ENCODE results near the gene KRTAP29-1. TPM values are rescaled to one million over a fixed set of nuclear protein-coding genes. Genes with fewer than 3 reads are reported as not detected.

KRTAP29-1 gene
- total and polyA plus RNA-seq, 2 experiments from 2014 or later = not detected

DNA sequence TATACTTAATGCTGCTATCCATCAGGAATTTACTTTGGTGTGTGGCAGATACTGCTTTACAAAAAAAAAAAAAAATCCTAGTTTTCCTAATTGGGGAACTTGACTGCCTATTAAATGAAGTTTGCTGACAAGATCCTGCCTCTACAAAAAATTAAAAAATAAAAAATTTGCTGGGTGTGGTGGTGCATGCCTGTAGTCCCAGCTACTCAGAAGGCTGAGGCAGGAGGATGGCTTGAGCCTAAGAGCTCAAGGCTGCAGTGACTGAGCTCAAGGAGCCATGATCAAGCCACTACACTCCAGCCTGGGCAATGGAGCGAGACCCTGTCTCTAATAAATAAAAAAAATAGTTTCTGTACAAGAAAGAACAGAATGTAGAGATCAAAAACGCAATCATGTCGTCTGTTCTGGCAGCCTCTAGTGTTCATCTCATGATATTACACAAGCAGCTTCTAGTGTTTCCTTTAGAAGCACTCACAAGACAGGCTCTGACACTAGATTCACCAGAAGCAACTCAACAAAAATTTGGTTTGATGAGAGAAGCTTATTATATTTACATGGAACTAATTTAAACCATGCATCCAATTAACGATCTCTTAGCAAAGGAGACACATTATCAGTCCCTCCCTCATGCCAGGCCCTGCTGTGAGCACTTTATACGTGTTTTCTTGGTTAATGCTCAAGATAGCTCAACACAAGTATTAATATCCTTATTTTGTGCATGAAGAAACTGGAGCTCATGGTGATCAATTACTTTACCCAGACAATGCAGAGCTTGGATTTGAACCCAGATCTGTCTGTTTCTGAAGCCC, 19.6 kb upstream of the KRTAP29-1 start:
- no peak overlapping the region for H2AFZ ChIP-seq
- TF ChIP-seq CTCF (conservative IDR thresholded peaks at IDR 0.05; ENCODE audit: low read depth in 2 of 2) (peak; percentile 61 to 72), JUNB (IDR thresholded peaks at IDR 0.05; ENCODE audit: unreplicated experiment) (no peak)
- DNase-seq (ENCODE audit: low spot score) = peak; percentile 67

GRCh38 chr17:41318231-41318630, 15.6 kb upstream of the KRTAP29-1 start:
- Histone ChIP-seq H3K9me2 (ENCODE audit: insufficient read depth) (no peaks in the 10 kb centered on the region), H3K4me1 (ENCODE audit: insufficient read depth) (no peaks in the 10 kb centered on the region), H3K27ac (ENCODE audit: low read depth) (no peak overlapping the region), H3K4me2 (no peak overlapping the region), H3K79me2 (replicated peaks; ENCODE audit: insufficient read depth) (no peaks in the 10 kb centered on the region), H3K4me3 (no peak overlapping the region), H3K36me3 (ENCODE audit: insufficient read depth) (no peaks in the 10 kb centered on the region), H4K20me1 (replicated peaks; ENCODE audit: insufficient read depth) (no peaks in the 10 kb centered on the region), H2AFZ (no peak overlapping the region), H3F3A (replicated peaks; ENCODE audit: low read depth) (no peaks in the 10 kb centered on the region), H3K27me3 (ENCODE audit: insufficient read depth) (no peaks in the 10 kb centered on the region)
- DNase-seq (ENCODE audit: low spot score) (no peak), ATAC-seq (no peak)
- Mint-ChIP-seq H3K27me3 (ENCODE audit: insufficient read depth, low read depth, poor library complexity) (peaks cover 4% of the 10 kb centered on the region), H3K4me3 (no peak overlapping the region), H3K36me3 (ENCODE audit: low read depth) (peaks cover 6% of the 10 kb centered on the region; the same call in 1 of the 3 replicates), H3K4me1 (no peaks in the 10 kb centered on the region; the same call in 2 of the 3 replicates), H3K9me3 (peaks cover 9% of the 10 kb centered on the region; the same call in 2 of the 3 replicates), H3K27ac (no peak overlapping the region)
- TF ChIP-seq JUNB (IDR thresholded peaks at IDR 0.05; ENCODE audit: unreplicated experiment) = no peak
- no peak for TF ChIP-seq CREB1 (CRISPR knock-in tag; IDR thresholded peaks at IDR 0.05; ENCODE audit: low read depth)
- TF ChIP-seq REST (IDR thresholded peaks at IDR 0.05; ENCODE audit: unreplicated experiment) = no peak
- TF ChIP-seq ZNF331 (CRISPR knock-in tag; IDR thresholded peaks at IDR 0.05; ENCODE audit: low read depth) = no peak
- no peak for TF ChIP-seq POLR2AphosphoS5 (IDR thresholded peaks at IDR 0.05; ENCODE audit: low read depth)
- no peak for TF ChIP-seq ZNF114 (CRISPR knock-in tag; IDR thresholded peaks at IDR 0.05)
- TF ChIP-seq, protein P1, sequence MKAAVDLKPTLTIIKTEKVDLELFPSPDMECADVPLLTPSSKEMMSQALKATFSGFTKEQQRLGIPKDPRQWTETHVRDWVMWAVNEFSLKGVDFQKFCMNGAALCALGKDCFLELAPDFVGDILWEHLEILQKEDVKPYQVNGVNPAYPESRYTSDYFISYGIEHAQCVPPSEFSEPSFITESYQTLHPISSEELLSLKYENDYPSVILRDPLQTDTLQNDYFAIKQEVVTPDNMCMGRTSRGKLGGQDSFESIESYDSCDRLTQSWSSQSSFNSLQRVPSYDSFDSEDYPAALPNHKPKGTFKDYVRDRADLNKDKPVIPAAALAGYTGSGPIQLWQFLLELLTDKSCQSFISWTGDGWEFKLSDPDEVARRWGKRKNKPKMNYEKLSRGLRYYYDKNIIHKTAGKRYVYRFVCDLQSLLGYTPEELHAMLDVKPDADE (IDR thresholded peaks at IDR 0.05) = no peak
- TF ChIP-seq NANOG (IDR thresholded peaks at IDR 0.05; ENCODE audit: borderline replicate concordance) = no peak
- TF ChIP-seq CTCF (conservative IDR thresholded peaks at IDR 0.05; ENCODE audit: low read depth in 2 of 2) = no peak
- no peak for TF ChIP-seq EZH2phosphoT487 (IDR thresholded peaks at IDR 0.05; ENCODE audit: unreplicated experiment)
- no peak for TF ChIP-seq STAT1 (IDR thresholded peaks at IDR 0.05; ENCODE audit: unreplicated experiment)
- no peak for TF ChIP-seq EZH2 (IDR thresholded peaks at IDR 0.05; ENCODE audit: low read depth, unreplicated experiment)

More for the DNA sequence above, 19.6 kb upstream of the KRTAP29-1 start:
- ATAC-seq = peak; percentile 57
- H3K27ac ChIP-seq (ENCODE audit: low read depth) = no peak overlapping the region
- Mint-ChIP-seq H3K4me1 (no peaks in the 10 kb centered on the region; the same call in 2 of the 3 replicates), H3K4me3 (no peak overlapping the region), H3K9me3 (peaks cover 9% of the 10 kb centered on the region; the same call in 2 of the 3 replicates), H3K36me3 (ENCODE audit: low read depth) (peaks cover 6% of the 10 kb centered on the region; the same call in 1 of the 3 replicates), H3K27me3 (ENCODE audit: insufficient read depth, low read depth, poor library complexity) (peaks cover 9% of the 10 kb centered on the region), H3K27ac (no peak overlapping the region)
- H3K36me3 ChIP-seq (ENCODE audit: insufficient read depth) = no peaks in the 10 kb centered on the region
- H3K27me3 ChIP-seq (ENCODE audit: insufficient read depth) = no peaks in the 10 kb centered on the region
- H3K9me2 ChIP-seq (ENCODE audit: insufficient read depth) = no peaks in the 10 kb centered on the region
- no peaks in the 10 kb centered on the region for H3K4me1 ChIP-seq (ENCODE audit: insufficient read depth)
- H3K79me2 ChIP-seq (replicated peaks; ENCODE audit: insufficient read depth) = no peaks in the 10 kb centered on the region
- H3F3A ChIP-seq (replicated peaks; ENCODE audit: low read depth) = no peaks in the 10 kb centered on the region
- H3K4me3 ChIP-seq = no peak overlapping the region
- no peaks in the 10 kb centered on the region for H4K20me1 ChIP-seq (replicated peaks; ENCODE audit: insufficient read depth)
- H3K4me2 ChIP-seq = no peak overlapping the region
